OCI-LY3 (cell line): ENCODE data around the gene FZD4.
"Not testable (repeated sequence)": the region's sequence is repeated elsewhere in the genome, so short reads cannot be mapped to it uniquely, and the experiment has no call there.

Source experiments
- H2AFZ ChIP-seq: fragments of 200-600, 300-600 bp; shearing (Covaris generic); 2 replicates; pipeline ENCODE4 v1.6.0; 2014; ENCODE audit warnings: antibody characterized with exemption, low read depth, low read length
- H3K27ac ChIP-seq: fragments of 200-600, 300-600 bp; sonication (generic); 2 replicates; pipeline ENCODE4 v1.5.1; 2014; ENCODE audit warnings: mild to moderate bottlenecking, low read length, moderate library complexity, mixed read lengths
- H3K27me3 ChIP-seq: fragments of 200-600, 300-600 bp; sonication (generic); 2 replicates; pipeline ENCODE4 v1.6.1; 2014; ENCODE audit warnings: low read depth, low read length, mixed read lengths
- H3K36me3 ChIP-seq: fragments of 200-600, 300-600 bp; sonication (generic); replicated peaks from 2 replicates; pipeline ENCODE3; 2014; ENCODE audit warnings: low read depth, low read length, mixed read lengths
- H3K4me1 ChIP-seq: fragments of 300-600, 200-600 bp; sonication (generic); 2 replicates; pipeline ENCODE4 v1.6.1; 2014; ENCODE audit warnings: low read length, mixed read lengths
- H3K4me2 ChIP-seq: fragments of 200-600, 300-600 bp; sonication (generic); 2 replicates; pipeline ENCODE4 v1.6.1; 2014; ENCODE audit warnings: low read length, mixed read lengths
- H3K4me3 ChIP-seq: fragments of 300-600, 200-600 bp; sonication (generic); 2 replicates; pipeline ENCODE4 v1.5.1; 2014; ENCODE audit warnings: antibody characterized with exemption, mild to moderate bottlenecking, low read length, moderate library complexity
- H3K79me2 ChIP-seq: fragments of 300-600, 200-600 bp; shearing (Covaris generic); 2 replicates; pipeline ENCODE4 v1.6.1; 2014; ENCODE audit warnings: mild to moderate bottlenecking, low read length, mixed read lengths
- H3K9ac ChIP-seq: fragments of 300-600, 200-600 bp; shearing (Covaris generic); 2 replicates; pipeline ENCODE4 v1.6.0; 2014; ENCODE audit warnings: mild to moderate bottlenecking, low read length, moderate library complexity
- H3K9me3 ChIP-seq: fragments of 200-600, 300-600 bp; shearing (Covaris generic); 2 replicates; pipeline ENCODE4 v1.6.1; 2014; ENCODE audit warnings: low read length, mixed read lengths; ENCODE audit not compliant: insufficient read depth
- H4K20me1 ChIP-seq: fragments of 200-600, 300-600 bp; sonication (generic); 2 replicates; pipeline ENCODE4 v1.6.1; 2016; ENCODE audit warnings: low read length, mixed read lengths; ENCODE audit not compliant: insufficient read depth
- EZH2phosphoT487 ChIP-seq: fragments of 200-600 bp; shearing (Covaris generic); IDR thresholded peaks from 2 replicates; pipeline ENCODE4 v1.6.1; 2018; ENCODE audit warnings: antibody characterized with exemption, mixed run types, low read depth
- TF ChIP-seq, protein P1 (sequence below): fragments of 200-600, 300-600 bp; sonication (generic); IDR thresholded peaks from 2 replicates; pipeline ENCODE4 v1.5.1; 2014; ENCODE audit warnings: antibody characterized with exemption, low read length, low read depth

The FZD4 gene

GRCh38 chr11:86977441-86978050, 22.4 kb upstream of the FZD4 start:
- H3K4me2 ChIP-seq: no peak overlapping the region
- H3K36me3 ChIP-seq: peaks cover 6% of the 10 kb centered on the region
- H3K9ac ChIP-seq: no peak overlapping the region
- no peak overlapping the region for H2AFZ ChIP-seq
- H3K4me3 ChIP-seq: no peak overlapping the region
- H3K27ac ChIP-seq: no peak overlapping the region
- H3K27me3 ChIP-seq: no peaks in the 10 kb centered on the region
- no peak for TF ChIP-seq EZH2phosphoT487
- TF ChIP-seq, protein P1, sequence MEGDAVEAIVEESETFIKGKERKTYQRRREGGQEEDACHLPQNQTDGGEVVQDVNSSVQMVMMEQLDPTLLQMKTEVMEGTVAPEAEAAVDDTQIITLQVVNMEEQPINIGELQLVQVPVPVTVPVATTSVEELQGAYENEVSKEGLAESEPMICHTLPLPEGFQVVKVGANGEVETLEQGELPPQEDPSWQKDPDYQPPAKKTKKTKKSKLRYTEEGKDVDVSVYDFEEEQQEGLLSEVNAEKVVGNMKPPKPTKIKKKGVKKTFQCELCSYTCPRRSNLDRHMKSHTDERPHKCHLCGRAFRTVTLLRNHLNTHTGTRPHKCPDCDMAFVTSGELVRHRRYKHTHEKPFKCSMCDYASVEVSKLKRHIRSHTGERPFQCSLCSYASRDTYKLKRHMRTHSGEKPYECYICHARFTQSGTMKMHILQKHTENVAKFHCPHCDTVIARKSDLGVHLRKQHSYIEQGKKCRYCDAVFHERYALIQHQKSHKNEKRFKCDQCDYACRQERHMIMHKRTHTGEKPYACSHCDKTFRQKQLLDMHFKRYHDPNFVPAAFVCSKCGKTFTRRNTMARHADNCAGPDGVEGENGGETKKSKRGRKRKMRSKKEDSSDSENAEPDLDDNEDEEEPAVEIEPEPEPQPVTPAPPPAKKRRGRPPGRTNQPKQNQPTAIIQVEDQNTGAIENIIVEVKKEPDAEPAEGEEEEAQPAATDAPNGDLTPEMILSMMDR: no peak
- H3K4me1 ChIP-seq: no peaks in the 10 kb centered on the region; the same call in 1 of the 2 replicates
- peaks cover 14% of the 10 kb centered on the region for H3K9me3 ChIP-seq
- no peaks in the 10 kb centered on the region for H4K20me1 ChIP-seq
- H3K79me2 ChIP-seq: no peaks in the 10 kb centered on the region

DNA sequence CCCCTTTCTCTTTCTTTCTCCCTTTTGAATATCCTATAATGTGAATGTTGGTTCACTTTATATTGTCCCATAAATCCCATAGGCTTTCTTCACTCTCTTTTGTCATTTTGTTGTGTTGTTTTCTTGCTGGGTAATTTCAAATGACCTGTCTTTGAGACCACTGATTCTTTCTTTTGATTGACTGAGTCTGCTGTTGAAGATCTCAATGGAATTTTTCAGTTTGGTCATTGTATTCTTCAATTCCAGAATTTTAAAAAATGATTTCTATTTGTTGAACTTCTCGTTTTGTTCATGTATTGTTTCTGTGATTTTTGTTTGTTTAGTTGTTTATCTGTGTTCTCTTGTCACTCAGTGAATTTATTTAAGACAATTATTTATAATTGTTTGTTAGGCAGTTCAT, 17.5 kb upstream of the FZD4 start:
- H3K27me3 ChIP-seq: no peaks in the 10 kb centered on the region; the same call in 1 of the 2 replicates
- H3K9me3 ChIP-seq: peaks cover 15% of the 10 kb centered on the region
- no peak overlapping the region for H2AFZ ChIP-seq
- no peaks in the 10 kb centered on the region for H3K79me2 ChIP-seq
- H3K4me3 ChIP-seq: no peak overlapping the region
- H4K20me1 ChIP-seq: no peaks in the 10 kb centered on the region
- H3K4me1 ChIP-seq: no peaks in the 10 kb centered on the region
- no peak overlapping the region for H3K27ac ChIP-seq
- no peak overlapping the region for H3K4me2 ChIP-seq
- peaks cover 6% of the 10 kb centered on the region for H3K36me3 ChIP-seq
- TF ChIP-seq, protein P1: no peak
- TF ChIP-seq EZH2phosphoT487: no peak
- no peak overlapping the region for H3K9ac ChIP-seq

- Histone ChIP-seq H4K20me1 (no peaks in the 10 kb centered on the region), H3K9ac (no peak overlapping the region)
These were observed 14.1 kb upstream of the FZD4 start for GRCh38 chr11:86969258-86969657.

GRCh38 chr11:86967601-86968000, 12.4 kb upstream of the FZD4 start:
- H3K27ac ChIP-seq, H2AFZ ChIP-seq, H4K20me1 ChIP-seq, H3K36me3 ChIP-seq, H3K27me3 ChIP-seq, H3K9me3 ChIP-seq, H3K4me3 ChIP-seq, H3K79me2 ChIP-seq, H3K4me2 ChIP-seq, H3K4me1 ChIP-seq, H3K9ac ChIP-seq: not testable (repeated sequence)

More at GRCh38 chr11:86969258-86969657, 14.1 kb upstream of the FZD4 start:
- Histone ChIP-seq H3K27me3 (no peaks in the 10 kb centered on the region; the same call in 1 of the 2 replicates), H3K27ac (no peak overlapping the region), H2AFZ (no peak overlapping the region), H3K9me3 (peaks cover 15% of the 10 kb centered on the region), H3K79me2 (no peaks in the 10 kb centered on the region), H3K4me1 (no peaks in the 10 kb centered on the region), H3K36me3 (peaks cover 6% of the 10 kb centered on the region), H3K4me3 (no peak overlapping the region), H3K4me2 (no peak overlapping the region)
- TF ChIP-seq EZH2phosphoT487: no peak
- TF ChIP-seq, protein P1: no peak
